ENCODE data around the gene GTF3C5. TPM values are rescaled to one million over a fixed set of nuclear protein-coding genes. Genes with fewer than 3 reads are reported as not detected.
"Not testable (repeated sequence)": the region's sequence is repeated elsewhere in the genome, so short reads cannot be mapped to it uniquely, and the experiment has no call there.

GTF3C5 gene
- total RNA-seq, 3 donors from 2014 or later: 43.8 to 74.4 (median 68.2) TPM

GRCh38 chr9:133071484-133072150 lies 40.8 kb downstream of the GTF3C5 start:
- no peak overlapping the region for H3K27ac ChIP-seq
- H3K27me3 ChIP-seq: no peaks in the 10 kb centered on the region
- no peak for TF ChIP-seq POLR2A (IDR thresholded peaks at IDR 0.05)
- no peak for TF ChIP-seq POLR2AphosphoS5 (IDR thresholded peaks at IDR 0.05)
- no peak for TF ChIP-seq CTCF (IDR thresholded peaks at IDR 0.05)
- H3K4me3 ChIP-seq: no peak overlapping the region
- H3K4me1 ChIP-seq: no peaks in the 10 kb centered on the region
- intact Hi-C loops (cut with DNase I; ENCODE audit: low total_unique reads): no loop called here
- no peak for DNase-seq (ENCODE audit: low spot score in 2 of 2)
- H3K36me3 ChIP-seq: no peaks in the 10 kb centered on the region
- no peaks in the 10 kb centered on the region for H3K9me3 ChIP-seq

- H3K27ac ChIP-seq; H3K4me3 ChIP-seq; DNase-seq (ENCODE audit: low spot score in 2 of 2); H3K27me3 ChIP-seq; H3K9me3 ChIP-seq; H3K36me3 ChIP-seq; intact Hi-C loops (cut with DNase I; ENCODE audit: low total_unique reads); H3K4me1 ChIP-seq: not testable (repeated sequence)
Observed at GRCh38 chr9:133072210-133072609, 41.4 kb downstream of the GTF3C5 start.

- intact Hi-C loops (cut with DNase I; ENCODE audit: low total_unique reads): no loop called here
- Histone ChIP-seq H3K27ac (no peak overlapping the region), H3K4me1 (no peaks in the 10 kb centered on the region), H3K9me3 (no peaks in the 10 kb centered on the region), H3K4me3 (no peak overlapping the region), H3K27me3 (no peaks in the 10 kb centered on the region), H3K36me3 (no peaks in the 10 kb centered on the region)
- TF ChIP-seq POLR2AphosphoS5 (IDR thresholded peaks at IDR 0.05): no peak
- no peak for TF ChIP-seq CTCF (IDR thresholded peaks at IDR 0.05)
- TF ChIP-seq POLR2A (IDR thresholded peaks at IDR 0.05): no peak
- DNase-seq (ENCODE audit: low spot score in 2 of 2): no peak
Observed at GRCh38 chr9:133073086-133074014, 42.6 kb downstream of the GTF3C5 start.

- Histone ChIP-seq H3K9me3 (no peaks in the 10 kb centered on the region), H3K36me3 (no peaks in the 10 kb centered on the region), H3K4me3 (no peak overlapping the region), H3K27me3 (no peaks in the 10 kb centered on the region), H3K4me1 (no peaks in the 10 kb centered on the region), H3K27ac (no peak overlapping the region)
- TF ChIP-seq POLR2A (IDR thresholded peaks at IDR 0.05) (no peak), POLR2AphosphoS5 (IDR thresholded peaks at IDR 0.05) (no peak)
- intact Hi-C loops (cut with DNase I; ENCODE audit: low total_unique reads): no loop called here
- no peak for DNase-seq (ENCODE audit: low spot score in 2 of 2)
Observed at GRCh38 chr9:133074111-133074651, 43.4 kb downstream of the GTF3C5 start.

GRCh38 chr9:133075925-133076630 lies 45.3 kb downstream of the GTF3C5 start:
- no peak for TF ChIP-seq POLR2A (IDR thresholded peaks at IDR 0.05)
- TF ChIP-seq CTCF (IDR thresholded peaks at IDR 0.05): no peak
- TF ChIP-seq POLR2AphosphoS5 (IDR thresholded peaks at IDR 0.05): no peak
- DNase-seq (ENCODE audit: low spot score in 2 of 2): no peak
- H3K9me3 ChIP-seq: no peaks in the 10 kb centered on the region
- H3K36me3 ChIP-seq: no peaks in the 10 kb centered on the region
- no peak overlapping the region for H3K4me3 ChIP-seq
- H3K4me1 ChIP-seq: no peaks in the 10 kb centered on the region
- H3K27ac ChIP-seq: no peak overlapping the region
- no peaks in the 10 kb centered on the region for H3K27me3 ChIP-seq
- intact Hi-C loops (cut with DNase I; ENCODE audit: low total_unique reads): no loop called here
